SK-N-SH treated with all-trans-retinoic acid at 6 μM for 48 hours (cell line): Measurements from ENCODE around the gene WNT5A.

Experiments
- ATAC-seq: fragments of 200-7000 bp; cut with Tn5 transposase; 3 replicates; pipeline ENCODE4 v1.9.1; 2020; ENCODE audit warnings: mild to moderate bottlenecking, moderate library complexity
- ARNTL ChIP-seq: fragments of 450-650 bp; formaldehyde crosslinking; IDR thresholded peaks from 2 replicates; pipeline ENCODE4 v1.5.0; 2020; ENCODE audit warnings: low read depth, mild to moderate bottlenecking, moderate library complexity, borderline replicate concordance
- BACH2 ChIP-seq: fragments of 250-450 bp; sonication (Bioruptor Pico); IDR thresholded peaks from 2 replicates; pipeline ENCODE4 v1.9.0; 2021; ENCODE audit warnings: mild to moderate bottlenecking, borderline replicate concordance
- CREB5 ChIP-seq: fragments of 250-450 bp; sonication (Bioruptor Pico); IDR thresholded peaks from 2 replicates; pipeline ENCODE4 v1.5.1; 2020; ENCODE audit warnings: low read depth, mild to moderate bottlenecking, moderate library complexity
- CSDC2 ChIP-seq: fragments of 250-450 bp; sonication (Bioruptor Pico); IDR thresholded peaks from 2 replicates; pipeline ENCODE4 v1.5.0; 2020; ENCODE audit warnings: mild to moderate bottlenecking, moderate library complexity
- CSRNP3 ChIP-seq: fragments of 250-450 bp; sonication (Bioruptor Pico); IDR thresholded peaks from 2 replicates; pipeline ENCODE4 v1.5.1; 2021; ENCODE audit warnings: mild to moderate bottlenecking, moderate library complexity
- ESRRG ChIP-seq: fragments of 250-450 bp; sonication (Bioruptor Pico); IDR thresholded peaks from 2 replicates; pipeline ENCODE4 v1.6.1; 2021; ENCODE audit warnings: mild to moderate bottlenecking
- GLIS3 ChIP-seq: fragments of 250-450 bp; sonication (Bioruptor Pico); IDR thresholded peaks from 2 replicates; pipeline ENCODE4 v1.5.0; 2020; ENCODE audit warnings: mild to moderate bottlenecking, moderate library complexity
- OSR1 ChIP-seq: fragments of 250-450 bp; sonication (Bioruptor Pico); IDR thresholded peaks from 2 replicates; pipeline ENCODE4 v1.8.0; 2022; ENCODE audit warnings: moderate library complexity, mild to moderate bottlenecking, inconsistent platforms
- PATZ1 ChIP-seq: fragments of 250-450 bp; sonication (Bioruptor Pico); IDR thresholded peaks from 2 replicates; pipeline ENCODE4 v1.8.0; 2020; ENCODE audit warnings: mild to moderate bottlenecking, moderate library complexity, borderline replicate concordance
- POU6F1 ChIP-seq: fragments of 250-450 bp; sonication (Bioruptor Pico); IDR thresholded peaks from 2 replicates; pipeline ENCODE4 v1.8.0; 2021; ENCODE audit warnings: low read depth, mild to moderate bottlenecking, moderate library complexity, borderline replicate concordance
- RARB ChIP-seq: fragments of 250-450 bp; sonication (Bioruptor Pico); IDR thresholded peaks from 2 replicates; pipeline ENCODE4 v1.8.0; 2021; ENCODE audit warnings: mild to moderate bottlenecking, moderate library complexity
- SNAI2 ChIP-seq: fragments of 250-450 bp; sonication (Bioruptor Pico); IDR thresholded peaks from 2 replicates; pipeline ENCODE4 v1.5.0; 2020; ENCODE audit warnings: mild to moderate bottlenecking, moderate library complexity
- TCF4 ChIP-seq: fragments of 250-450 bp; sonication (Bioruptor Pico); IDR thresholded peaks from 2 replicates; pipeline ENCODE4 v1.8.0; 2021; ENCODE audit warnings: mild to moderate bottlenecking, moderate library complexity, borderline replicate concordance
- TOX ChIP-seq: fragments of 250-450 bp; sonication (Bioruptor Pico); IDR thresholded peaks from 2 replicates; pipeline ENCODE4 v1.8.0; 2021; ENCODE audit warnings: mild to moderate bottlenecking, moderate library complexity, borderline replicate concordance
- TSHZ2 ChIP-seq: fragments of 250-450 bp; sonication (Bioruptor Pico); IDR thresholded peaks from 2 replicates; pipeline ENCODE4 v1.5.0; 2020; ENCODE audit warnings: mild to moderate bottlenecking, moderate library complexity
- ZC3H10 ChIP-seq: fragments of 250-450 bp; sonication (Bioruptor Pico); IDR thresholded peaks from 2 replicates; pipeline ENCODE4 v1.5.1; 2021; ENCODE audit warnings: mild to moderate bottlenecking, moderate library complexity
- ZFP3 ChIP-seq: fragments of 250-450 bp; sonication (Bioruptor Pico); IDR thresholded peaks from 2 replicates; pipeline ENCODE4 v1.5.0; 2020; ENCODE audit warnings: mild to moderate bottlenecking, moderate library complexity
- ZFP30 ChIP-seq: fragments of 450-650 bp; formaldehyde crosslinking; IDR thresholded peaks from 2 replicates; pipeline ENCODE4 v1.5.0; 2022; ENCODE audit warnings: mild to moderate bottlenecking, moderate library complexity
- ZNF565 ChIP-seq: fragments of 450-650 bp; formaldehyde crosslinking; conservative IDR thresholded peaks from 2 replicates; pipeline ENCODE4 v1.5.0; 2020; ENCODE audit warnings: low read depth, mild to moderate bottlenecking, moderate library complexity
- ZNF70 ChIP-seq: fragments of 450-650 bp; formaldehyde crosslinking; IDR thresholded peaks from 2 replicates; pipeline ENCODE4 v1.5.0; 2020; ENCODE audit warnings: mild to moderate bottlenecking, moderate library complexity
- ZNF8 ChIP-seq: fragments of 450-650 bp; formaldehyde crosslinking; IDR thresholded peaks from 2 replicates; pipeline ENCODE4 v1.5.0; 2020; ENCODE audit warnings: mild to moderate bottlenecking, moderate library complexity

Gene WNT5A

GRCh38 chr3:55434789-55435188, 52.3 kb downstream of the WNT5A start:
- 0 out of 3 replicates have a peak, but pooled peaks have one; percentile 41 for ATAC-seq
- TF ChIP-seq ZNF70, result no peak
- TF ChIP-seq GLIS3 (CRISPR knock-in tag), result no peak
- no peak for TF ChIP-seq TOX
- no peak for TF ChIP-seq POU6F1 (CRISPR knock-in tag)
- no peak for TF ChIP-seq TSHZ2
- no peak for TF ChIP-seq ESRRG (CRISPR knock-in tag)
- no peak for TF ChIP-seq RARB
- no peak for TF ChIP-seq CSDC2 (CRISPR knock-in tag)
- TF ChIP-seq BACH2 (CRISPR knock-in tag), result no peak
- TF ChIP-seq CREB5, result no peak
- no peak for TF ChIP-seq ARNTL
- no peak for TF ChIP-seq ZC3H10 (CRISPR knock-in tag)
- no peak for TF ChIP-seq TCF4 (CRISPR knock-in tag)
- no peak for TF ChIP-seq PATZ1 (CRISPR knock-in tag)
- TF ChIP-seq CSRNP3 (CRISPR knock-in tag), result no peak
- TF ChIP-seq ZNF565 (CRISPR knock-in tag), result no peak
- no peak for TF ChIP-seq ZNF8 (CRISPR knock-in tag)
- TF ChIP-seq ZFP30 (CRISPR knock-in tag), result no peak
- no peak for TF ChIP-seq OSR1 (CRISPR knock-in tag)
- no peak for TF ChIP-seq ZFP3

- no peak for ATAC-seq
- TF ChIP-seq POU6F1 (CRISPR knock-in tag), result no peak
- no peak for TF ChIP-seq PATZ1 (CRISPR knock-in tag)
- no peak for TF ChIP-seq BACH2 (CRISPR knock-in tag)
- TF ChIP-seq RARB, result no peak
- no peak for TF ChIP-seq OSR1 (CRISPR knock-in tag)
- TF ChIP-seq ZFP3, result no peak
- no peak for TF ChIP-seq ARNTL
- TF ChIP-seq CREB5, result no peak
- no peak for TF ChIP-seq ZFP30 (CRISPR knock-in tag)
- no peak for TF ChIP-seq ZNF8 (CRISPR knock-in tag)
- TF ChIP-seq SNAI2 (CRISPR knock-in tag), result no peak
- no peak for TF ChIP-seq TCF4 (CRISPR knock-in tag)
- TF ChIP-seq ZNF70, result no peak
- no peak for TF ChIP-seq TSHZ2
- TF ChIP-seq ZNF565 (CRISPR knock-in tag), result no peak
- no peak for TF ChIP-seq GLIS3 (CRISPR knock-in tag)
Observed at GRCh38 chr3:55431041-55431440, 56.1 kb downstream of the WNT5A start.
